MCF 10A (cell line): ENCODE measurements around the gene SBNO1. TPM values are rescaled to one million over a fixed set of nuclear protein-coding genes. Genes with fewer than 3 reads are reported as not detected.

Experiments
- BruUV-seq: library from RNA; stranded (reverse); fragments of 400-500 nt; replicated peaks from 2 replicates; lab custom pipeline; 2021; lab: Mats Ljungman, UMichigan
- CTCF ChIA-PET: fragments of 300-600 bp; sonication (Branson Sonifier 250); formaldehyde crosslinking; extraction: SDS; loops from one replicate; lab custom pipeline; 2021; ENCODE audit warnings: antibody characterized with exemption, inconsistent platforms; lab: Yijun Ruan, JAX
- POLR2A ChIA-PET: fragments of 300-600, 350-650 bp; sonication (Branson Sonifier 250); formaldehyde crosslinking; extraction: SDS; loops from one replicate; lab custom pipeline; 2020; ENCODE audit warnings: antibody characterized with exemption, inconsistent platforms; lab: Yijun Ruan, JAX
- DNase-seq: peaks from one replicate; pipeline ENCODE4 v3.0.0-alpha.2; 2018; ENCODE audit not compliant: unreplicated experiment
- H3K27ac Mint-ChIP-seq: one replicate; pipeline ENCODE4 v1.8.0; 2022; ENCODE audit warnings: mild to moderate bottlenecking, low read depth, mixed read lengths; ENCODE audit not compliant: unreplicated experiment
- H3K27me3 Mint-ChIP-seq: one replicate; pipeline ENCODE4 v1.8.0; 2022; ENCODE audit warnings: mixed read lengths; ENCODE audit not compliant: insufficient read depth, unreplicated experiment
- H3K36me3 Mint-ChIP-seq: one replicate; pipeline ENCODE4 v1.8.0; 2022; ENCODE audit warnings: mild to moderate bottlenecking, moderate library complexity, mixed read lengths; ENCODE audit not compliant: insufficient read depth, unreplicated experiment
- H3K4me1 Mint-ChIP-seq: one replicate; pipeline ENCODE4 v1.8.0; 2022; ENCODE audit warnings: mixed read lengths; ENCODE audit not compliant: insufficient read depth, unreplicated experiment
- H3K4me3 Mint-ChIP-seq: one replicate; pipeline ENCODE4 v1.8.0; 2022; ENCODE audit warnings: mild to moderate bottlenecking, moderate library complexity, mixed read lengths; ENCODE audit not compliant: unreplicated experiment
- H3K9me3 Mint-ChIP-seq: one replicate; pipeline ENCODE4 v1.8.0; 2022; ENCODE audit warnings: mixed read lengths; ENCODE audit not compliant: unreplicated experiment
- intact Hi-C: fragments of 100-400 bp; cut with micrococcal nuclease; formaldehyde crosslinking; loops from 2 replicates; pipeline ENCODE4 v1.14.1; 2022
- total RNA-seq: library from RNA; stranded (reverse); gene quantifications from 2 replicates; pipeline ENCODE4 v1.2.3, GENCODE V29; 2022
- TF ChIP-seq, protein P1 (sequence below): fragments of 200-600 bp; IDR thresholded peaks from one replicate; pipeline ENCODE4 v1.8.0; 2022; ENCODE audit warnings: antibody characterized with exemption, mild to moderate bottlenecking; ENCODE audit not compliant: unreplicated experiment

SBNO1 gene
- total RNA-seq, 1 experiment from 2014 or later, result 30.3 TPM

GRCh38 chr12:123404581-123404980 lies 39.9 kb upstream of the SBNO1 start:
- Mint-ChIP-seq H3K4me3 (no peak overlapping the region), H3K36me3 (peaks cover 72% of the 10 kb centered on the region), H3K27me3 (no peaks in the 10 kb centered on the region), H3K27ac (no peak overlapping the region), H3K9me3 (no peaks in the 10 kb centered on the region), H3K4me1 (no peaks in the 10 kb centered on the region)
- intact Hi-C loops, result no loop called here
- POLR2A ChIA-PET, result interaction anchor here (0.5 kb wide), 1 partner anchor 20 kb away, joined by 3 read pairs; no protein-coding TSS in a partner anchor
- no TSS peak for BruUV-seq
- CTCF ChIA-PET, result interaction anchor here (1.0 kb wide), 1 partner anchor 19 kb away, joined by 7 read pairs; no protein-coding TSS in a partner anchor
- DNase-seq, result no peak
- TF ChIP-seq, protein P1, sequence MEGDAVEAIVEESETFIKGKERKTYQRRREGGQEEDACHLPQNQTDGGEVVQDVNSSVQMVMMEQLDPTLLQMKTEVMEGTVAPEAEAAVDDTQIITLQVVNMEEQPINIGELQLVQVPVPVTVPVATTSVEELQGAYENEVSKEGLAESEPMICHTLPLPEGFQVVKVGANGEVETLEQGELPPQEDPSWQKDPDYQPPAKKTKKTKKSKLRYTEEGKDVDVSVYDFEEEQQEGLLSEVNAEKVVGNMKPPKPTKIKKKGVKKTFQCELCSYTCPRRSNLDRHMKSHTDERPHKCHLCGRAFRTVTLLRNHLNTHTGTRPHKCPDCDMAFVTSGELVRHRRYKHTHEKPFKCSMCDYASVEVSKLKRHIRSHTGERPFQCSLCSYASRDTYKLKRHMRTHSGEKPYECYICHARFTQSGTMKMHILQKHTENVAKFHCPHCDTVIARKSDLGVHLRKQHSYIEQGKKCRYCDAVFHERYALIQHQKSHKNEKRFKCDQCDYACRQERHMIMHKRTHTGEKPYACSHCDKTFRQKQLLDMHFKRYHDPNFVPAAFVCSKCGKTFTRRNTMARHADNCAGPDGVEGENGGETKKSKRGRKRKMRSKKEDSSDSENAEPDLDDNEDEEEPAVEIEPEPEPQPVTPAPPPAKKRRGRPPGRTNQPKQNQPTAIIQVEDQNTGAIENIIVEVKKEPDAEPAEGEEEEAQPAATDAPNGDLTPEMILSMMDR, result no peak

GRCh38 chr12:123401753-123402683 lies 37.4 kb upstream of the SBNO1 start:
- TF ChIP-seq, protein P1, result no peak
- no peak overlapping the region for H3K27ac Mint-ChIP-seq
- POLR2A ChIA-PET, result no interaction called here
- no peaks in the 10 kb centered on the region for H3K27me3 Mint-ChIP-seq
- no peaks in the 10 kb centered on the region for H3K4me1 Mint-ChIP-seq
- intact Hi-C loops, result no loop called here
- H3K36me3 Mint-ChIP-seq, result peaks cover 73% of the 10 kb centered on the region
- CTCF ChIA-PET, result no interaction called here
- no peak overlapping the region for H3K4me3 Mint-ChIP-seq
- no peak for DNase-seq
- BruUV-seq, result no TSS peak
- no peaks in the 10 kb centered on the region for H3K9me3 Mint-ChIP-seq

GRCh38 chr12:123399255-123399617 lies 34.6 kb upstream of the SBNO1 start:
- POLR2A ChIA-PET, result no interaction called here
- Mint-ChIP-seq H3K4me1 (no peaks in the 10 kb centered on the region), H3K36me3 (peaks cover 73% of the 10 kb centered on the region), H3K9me3 (no peaks in the 10 kb centered on the region), H3K27me3 (no peaks in the 10 kb centered on the region), H3K27ac (peak overlapping the region; percentile 49), H3K4me3 (no peak overlapping the region)
- no TSS peak for BruUV-seq
- intact Hi-C loops, result no loop called here
- TF ChIP-seq, protein P1, result no peak
- CTCF ChIA-PET, result interaction anchor here (0.6 kb wide), 2 partner anchors 45 to 205 kb away, joined by 3 read pairs; no protein-coding TSS in a partner anchor
- no peak for DNase-seq

- intact Hi-C loops, result no loop called here
- Mint-ChIP-seq H3K27ac (no peak overlapping the region), H3K36me3 (peaks cover 73% of the 10 kb centered on the region), H3K9me3 (no peaks in the 10 kb centered on the region), H3K4me1 (no peaks in the 10 kb centered on the region), H3K4me3 (no peak overlapping the region), H3K27me3 (no peaks in the 10 kb centered on the region)
- CTCF ChIA-PET, result interaction anchor here (0.6 to 1.4 kb wide), 3 partner anchors 12 to 205 kb away, joined by 3 to 4 read pairs (median 3); no protein-coding TSS in a partner anchor
- TF ChIP-seq, protein P1, result no peak
- DNase-seq, result no peak
- no TSS peak for BruUV-seq
- POLR2A ChIA-PET, result interaction anchor here (0.9 kb wide), 1 partner anchor 10 kb away, joined by 3 read pairs; no protein-coding TSS in a partner anchor
Measured at GRCh38 chr12:123398550-123399254, 34.1 kb upstream of the SBNO1 start.
